Neutrophil (primary cell): ENCODE results near the gene CX3CR1.
"Not testable (repeated sequence)": the region's sequence is repeated elsewhere in the genome, so short reads cannot be mapped to it uniquely, and the experiment has no call there.

Experiments used
- H3K27ac ChIP-seq: fragments of 200-600 bp; sonication (generic); 2 replicates; pipeline ENCODE4 v1.5.1; 2016; ENCODE audit warnings: mild to moderate bottlenecking, moderate library complexity
- H3K27me3 ChIP-seq: fragments of 200-600 bp; sonication (generic); 2 replicates; pipeline ENCODE4 v1.6.0; 2016; ENCODE audit warnings: mild to moderate bottlenecking
- H3K36me3 ChIP-seq: fragments of 200-600 bp; sonication (generic); 2 replicates; pipeline ENCODE4 v1.5.1; 2017
- H3K4me1 ChIP-seq, 2 experiments: fragments of 200-600 bp in 1 of 2; sonication (generic) in 1 of 2; 1 replicate in 1 of 2; 2 replicates in 1 of 2; pipeline versions ENCODE4 v1.5.1 to v1.6.1; 2013 to 2016; ENCODE audit warnings: low read depth in 1 of 2, low read length in 1 of 2, mild to moderate bottlenecking in 1 of 2, moderate library complexity in 1 of 2; ENCODE audit not compliant: control insufficient read depth in 1 of 2, insufficient read depth in 1 of 2
- H3K4me3 ChIP-seq, 2 experiments: fragments of 200-600 bp in 1 of 2; sonication (generic) in 1 of 2; 1 replicate in 1 of 2; 2 replicates in 1 of 2; pipeline ENCODE4 v1.5.1; 2013 to 2016; ENCODE audit warnings: low read depth in 1 of 2, low read length in 1 of 2, mild to moderate bottlenecking in 1 of 2, moderate library complexity in 1 of 2
- H3K9me3 ChIP-seq: fragments of 200-600 bp; sonication (generic); 2 replicates; pipeline ENCODE4 v1.5.1; 2016
- CTCF ChIP-seq: fragments of 200-600 bp; sonication (generic); IDR thresholded peaks from 2 replicates; pipeline ENCODE4 v1.5.1; 2016; ENCODE audit warnings: antibody characterized with exemption

CX3CR1 gene

GRCh38 chr3:39230453-39230852, 49.4 kb downstream of the CX3CR1 start:
- Histone ChIP-seq H3K36me3 (no peaks in the 10 kb centered on the region), H3K9me3 (no peaks in the 10 kb centered on the region), H3K4me3 (no peak overlapping the region), H3K4me1 (no peaks in the 10 kb centered on the region), H3K27ac (no peak overlapping the region), H3K27me3 (no peaks in the 10 kb centered on the region)
- no peak for TF ChIP-seq CTCF

GRCh38 chr3:39228496-39228895, 51.3 kb downstream of the CX3CR1 start:
- H3K27ac ChIP-seq = no peak overlapping the region
- H3K4me3 ChIP-seq = no peak overlapping the region
- H3K36me3 ChIP-seq = no peaks in the 10 kb centered on the region
- H3K27me3 ChIP-seq = no peaks in the 10 kb centered on the region
- TF ChIP-seq CTCF = no peak
- H3K4me1 ChIP-seq = no peaks in the 10 kb centered on the region
- no peaks in the 10 kb centered on the region for H3K9me3 ChIP-seq

- H3K9me3 ChIP-seq, H3K4me1 ChIP-seq, H3K27me3 ChIP-seq, H3K36me3 ChIP-seq, H3K4me3 ChIP-seq, H3K27ac ChIP-seq: not testable (repeated sequence)
Measured at GRCh38 chr3:39227596-39227995, 52.2 kb downstream of the CX3CR1 start.

GRCh38 chr3:39226106-39226741, 53.6 kb downstream of the CX3CR1 start:
- Histone ChIP-seq H3K9me3 (no peaks in the 10 kb centered on the region), H3K27me3 (no peaks in the 10 kb centered on the region), H3K4me3 (no peak overlapping the region), H3K36me3 (no peaks in the 10 kb centered on the region), H3K4me1 (no peaks in the 10 kb centered on the region), H3K27ac (no peak overlapping the region)
- no peak for TF ChIP-seq CTCF

- Histone ChIP-seq H3K9me3 (no peaks in the 10 kb centered on the region), H3K4me1 (no peaks in the 10 kb centered on the region), H3K4me3 (no peak overlapping the region), H3K27ac (no peak overlapping the region), H3K27me3 (no peaks in the 10 kb centered on the region), H3K36me3 (no peaks in the 10 kb centered on the region)
- TF ChIP-seq CTCF = no peak
Measured at GRCh38 chr3:39224288-39224687, 55.5 kb downstream of the CX3CR1 start.

GRCh38 chr3:39222939-39223338, 56.9 kb downstream of the CX3CR1 start:
- H3K4me3 ChIP-seq = no peak overlapping the region
- H3K36me3 ChIP-seq = no peaks in the 10 kb centered on the region
- no peaks in the 10 kb centered on the region for H3K27me3 ChIP-seq
- H3K27ac ChIP-seq = no peak overlapping the region
- TF ChIP-seq CTCF = no peak
- H3K4me1 ChIP-seq = no peaks in the 10 kb centered on the region
- no peaks in the 10 kb centered on the region for H3K9me3 ChIP-seq
